C4-2B (cell line): ENCODE results near the gene WNT7B.

ENCODE experiments used
- CTCF ChIP-seq: fragments of 450-650 bp; conservative IDR thresholded peaks from 2 replicates; pipeline ENCODE4 v1.5.1; 2017; ENCODE audit warnings: mild to moderate bottlenecking
- ZFX ChIP-seq: fragments of 450-650 bp; IDR thresholded peaks from 2 replicates; pipeline ENCODE4 v1.6.1; 2017

GRCh38 chr22:45975164-45976161 lies 1.5 kb downstream of the WNT7B start:
- no peak for TF ChIP-seq CTCF
- TF ChIP-seq ZFX: no peak
